ENCODE measurements around the gene DPH1.

DPH1 gene

GRCh38 chr17:2081564-2081963, 51.6 kb downstream of the DPH1 start:
- DNase-seq (ENCODE audit: low read depth in 2 of 2), result no peak

DNA sequence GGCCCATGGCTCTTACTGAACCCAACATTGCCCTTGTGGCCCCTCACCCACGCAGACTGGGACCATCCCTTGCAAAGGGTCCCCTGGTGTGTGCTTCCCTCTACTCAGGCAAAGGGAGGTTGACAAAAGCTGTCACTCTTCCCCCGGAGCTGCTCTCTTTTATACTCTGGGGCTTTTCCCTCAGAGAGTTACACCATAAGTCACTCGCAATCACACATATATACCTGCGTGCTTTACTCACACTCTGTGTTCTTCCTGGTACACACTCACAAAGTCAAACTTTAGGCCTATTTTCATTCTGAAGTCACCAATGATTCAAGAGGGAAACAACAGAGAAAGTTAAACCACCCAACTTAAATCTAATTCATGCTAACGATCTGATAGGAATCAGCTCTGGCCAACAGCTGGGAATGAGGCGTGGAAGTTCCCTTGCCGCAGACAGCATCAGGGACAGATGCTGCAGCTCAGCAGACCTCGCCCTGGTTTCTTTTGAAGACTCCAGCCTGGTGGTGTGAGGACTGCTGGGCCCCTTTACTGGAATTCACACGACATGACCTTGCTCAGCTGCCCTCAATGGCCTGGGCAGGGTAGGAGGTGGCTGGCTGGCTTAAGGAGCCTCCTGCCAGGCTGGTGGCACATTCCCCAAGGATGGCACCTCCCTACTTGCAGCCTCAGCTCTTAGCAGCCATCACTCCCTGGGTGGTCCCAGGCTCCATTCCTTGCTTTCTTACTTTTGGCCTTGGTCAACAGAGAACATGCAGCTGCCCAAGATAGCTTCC, 52.2 kb downstream of the DPH1 start:
- DNase-seq (ENCODE audit: low read depth in 2 of 2), result no peak

DNA sequence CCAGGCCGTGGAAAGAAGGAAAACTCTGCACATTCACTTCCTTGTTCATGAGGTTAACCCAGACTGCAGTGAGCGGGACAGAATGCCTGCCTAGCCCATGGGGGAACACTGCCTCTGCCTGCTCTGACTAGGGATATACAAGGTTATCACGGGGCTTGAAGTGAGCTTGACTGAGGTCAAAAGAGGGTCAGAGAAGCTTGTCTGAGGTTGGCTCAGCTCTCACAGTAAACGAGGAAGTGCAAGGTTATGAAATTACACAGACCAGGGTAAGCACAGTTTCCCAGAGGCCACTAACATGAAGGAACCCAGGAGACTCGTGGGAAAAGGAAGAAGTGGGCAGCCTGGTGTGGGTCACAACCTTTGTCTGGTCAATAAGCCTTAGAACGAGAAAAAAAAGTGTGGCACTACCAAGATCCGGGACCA, 53.7 kb downstream of the DPH1 start:
- no peak for DNase-seq (ENCODE audit: low read depth in 2 of 2)

GRCh38 chr17:2084036-2084765, 54.2 kb downstream of the DPH1 start:
- no peak for DNase-seq (ENCODE audit: low read depth in 2 of 2)

GRCh38 chr17:2084766-2085647, 55.1 kb downstream of the DPH1 start:
- no peak for DNase-seq (ENCODE audit: low read depth in 2 of 2)

DNA sequence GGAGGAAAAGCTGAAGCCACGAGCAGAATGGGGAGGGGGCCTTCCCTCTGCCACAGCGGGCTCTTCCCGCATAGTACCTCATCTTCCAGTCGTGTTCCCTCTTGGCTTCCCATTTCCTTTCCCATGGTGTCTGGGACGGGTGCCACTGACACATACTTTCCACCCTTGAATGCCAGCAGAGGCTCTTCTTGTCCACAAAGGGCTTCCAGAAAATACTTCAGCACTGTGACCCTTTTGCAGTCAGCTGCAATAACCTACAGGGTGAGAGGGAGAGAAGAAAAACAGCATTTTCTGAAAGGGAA, 55.6 kb downstream of the DPH1 start:
- DNase-seq (ENCODE audit: low read depth in 2 of 2), result no peak

DNA sequence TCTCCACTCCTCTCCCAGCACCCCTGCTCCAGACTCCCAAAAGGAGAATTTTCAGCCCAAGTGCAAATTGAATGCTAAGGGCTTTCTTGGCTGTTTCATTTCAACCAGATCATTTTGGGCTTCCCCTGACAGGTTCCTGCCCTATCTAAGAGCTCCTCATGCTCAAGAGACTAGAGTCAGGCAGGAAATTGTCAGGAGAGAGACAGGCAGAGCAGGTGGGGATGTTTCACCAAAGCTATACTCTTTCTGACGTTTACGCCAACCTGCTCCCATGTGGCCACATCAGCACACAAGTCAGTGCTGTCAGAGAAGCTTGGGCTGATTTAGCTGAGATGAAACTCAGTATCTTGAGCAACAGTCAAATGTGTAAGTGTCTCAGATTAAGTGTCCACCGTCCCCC, 56.4 kb downstream of the DPH1 start:
- no peak for DNase-seq (ENCODE audit: low read depth in 2 of 2)

GRCh38 chr17:2087597-2088211, 57.8 kb downstream of the DPH1 start:
- peak in 1 of 2 donors; percentile 46 for DNase-seq (ENCODE audit: low read depth in 2 of 2)

- no peak for DNase-seq (ENCODE audit: low read depth in 2 of 2)
Observed at GRCh38 chr17:2089021-2089422, 59.1 kb downstream of the DPH1 start.

- DNase-seq (ENCODE audit: low read depth in 2 of 2), result no peak
Observed at GRCh38 chr17:2090210-2090641, 60.3 kb downstream of the DPH1 start.

DNA sequence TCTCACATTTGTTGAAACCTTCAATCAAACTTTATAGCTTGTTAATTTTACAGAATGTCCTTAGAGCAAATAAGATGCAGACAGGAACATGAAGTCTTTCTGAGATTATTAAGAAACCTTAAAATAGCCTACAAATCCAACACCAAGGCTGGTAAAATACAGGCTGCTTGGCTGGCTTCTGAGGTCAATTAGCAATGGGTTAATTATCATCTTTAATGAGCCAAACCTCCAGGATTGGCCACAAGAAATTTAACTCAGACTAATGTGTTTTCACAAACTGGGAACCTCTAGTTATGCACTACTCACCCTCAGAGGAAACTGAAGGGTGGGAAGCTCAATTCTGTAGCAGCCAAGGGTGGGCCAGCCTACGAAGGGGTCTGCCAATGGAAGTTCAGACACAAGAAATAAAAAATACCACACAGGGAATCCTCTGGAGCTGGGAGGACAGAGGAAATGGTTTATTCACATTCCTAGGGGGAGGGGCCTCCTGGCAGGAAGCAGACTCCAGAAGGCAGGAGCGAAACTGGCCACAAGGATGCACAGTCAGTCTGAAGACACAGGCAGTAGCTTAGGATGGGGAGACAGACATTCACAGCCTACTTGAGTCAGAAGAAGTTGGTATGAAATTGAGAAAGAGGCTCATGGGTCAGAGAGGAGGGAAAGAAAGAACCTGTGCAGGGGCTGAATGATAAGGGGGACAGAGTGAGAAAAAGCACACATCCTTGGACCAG, 61.0 kb downstream of the DPH1 start:
- DNase-seq (ENCODE audit: low read depth in 2 of 2), result no peak

DNA sequence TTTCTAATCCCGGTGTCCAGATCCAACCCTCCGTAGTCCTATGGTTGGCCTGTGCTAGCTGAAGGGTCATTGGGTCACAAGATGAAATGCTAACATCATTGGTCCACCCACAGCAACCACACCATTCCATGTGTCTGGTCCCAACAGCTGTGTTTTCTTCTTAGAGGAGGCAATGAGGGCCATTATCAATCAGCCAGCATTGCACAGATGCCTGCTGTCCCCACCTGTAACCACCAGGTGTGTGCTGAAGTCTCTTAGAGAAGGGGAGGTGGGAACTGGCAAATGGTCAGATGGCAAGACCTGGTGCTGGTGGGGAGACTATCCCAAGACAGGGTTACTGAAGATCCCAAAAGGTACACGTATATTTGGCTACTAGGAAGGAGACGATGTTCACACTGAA, 62.3 kb downstream of the DPH1 start:
- DNase-seq (ENCODE audit: low read depth in 2 of 2), result no peak

DNA sequence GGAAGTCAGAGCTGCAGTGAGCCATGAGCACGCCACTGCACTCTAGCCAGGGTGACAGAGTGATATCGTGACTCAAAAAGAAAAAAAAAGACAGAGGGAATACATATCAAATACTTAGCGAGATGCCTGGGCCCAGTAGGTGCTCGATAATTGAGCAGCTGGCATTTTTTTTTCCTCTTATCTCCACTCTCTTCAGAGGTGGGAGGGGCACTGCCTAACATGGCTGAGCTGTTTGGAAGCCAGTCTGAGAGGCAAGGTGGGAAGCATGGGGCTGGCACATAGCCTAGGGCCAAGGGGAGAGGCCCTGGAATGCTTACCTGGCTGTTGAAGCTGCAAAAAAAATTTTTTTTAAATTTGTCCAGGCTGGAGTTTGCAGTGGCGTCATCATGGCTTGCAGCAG, 63.4 kb downstream of the DPH1 start:
- no peak for DNase-seq (ENCODE audit: low read depth in 2 of 2)
